Lung (tissue), 12 donors: ENCODE measurements around the gene CRYBA4. TPM values are rescaled to one million over a fixed set of nuclear protein-coding genes. Genes with fewer than 3 reads are reported as not detected.

Experiments used
- ATAC-seq: fragments of 200-7000 bp; cut with Tn5 transposase; one replicate; pipeline ENCODE4 v1.9.1; 2020; ENCODE audit warnings: moderate number of reproducible peaks; ENCODE audit not compliant: insufficient read depth, low FRiP score
- DNase-seq, 3 donors: peaks; one replicate each; pipeline ENCODE4 v3.0.0-alpha.2; 2013 to 2017
- H3K27ac ChIP-seq, 2 donors: one replicate each; pipeline ENCODE4 v1.5.1; 2013; ENCODE audit warnings: mild to moderate bottlenecking in 2 of 2, moderate library complexity in 2 of 2, control low read depth in 1 of 2, inconsistent platforms in 1 of 2, low read depth in 1 of 2, low read length in 1 of 2
- H3K27me3 ChIP-seq, 3 donors: one replicate each; pipeline ENCODE4 v1.5.1; 2013; ENCODE audit warnings: low read length in 2 of 3; ENCODE audit not compliant: control insufficient read depth in 3 of 3, insufficient read depth in 3 of 3
- H3K36me3 ChIP-seq, 4 donors: one replicate each; pipeline ENCODE4 v1.5.1; 2013; ENCODE audit warnings: low read length in 4 of 4, mild to moderate bottlenecking in 1 of 4, moderate library complexity in 1 of 4; ENCODE audit not compliant: control insufficient read depth in 4 of 4, insufficient read depth in 4 of 4
- H3K4me1 ChIP-seq, 5 donors: one replicate each; pipeline ENCODE4 v1.5.1; 2013; ENCODE audit warnings: low read length in 5 of 5, mild to moderate bottlenecking in 2 of 5, moderate library complexity in 1 of 5; ENCODE audit not compliant: control insufficient read depth in 5 of 5, insufficient read depth in 5 of 5
- H3K4me3 ChIP-seq: one replicate; pipeline ENCODE4 v1.5.1; 2013; ENCODE audit warnings: mild to moderate bottlenecking, control low read depth, moderate library complexity
- H3K9ac ChIP-seq, 2 donors: one replicate each; pipeline ENCODE4 v1.5.1; 2013; ENCODE audit warnings: low read length in 2 of 2, control low read depth in 1 of 2; ENCODE audit not compliant: insufficient read depth in 1 of 2
- H3K9me3 ChIP-seq, 4 donors: one replicate each; pipeline ENCODE4 v1.5.1; 2013; ENCODE audit warnings: low read length in 3 of 4, mild to moderate bottlenecking in 1 of 4, moderate library complexity in 1 of 4; ENCODE audit not compliant: control insufficient read depth in 4 of 4, insufficient read depth in 3 of 4
- CTCF ChIP-seq: IDR thresholded peaks from 2 replicates; pipeline ENCODE4 v1.5.1; 2012; ENCODE audit warnings: mild to moderate bottlenecking; ENCODE audit errors: control extremely low read depth, extremely low read depth
- WGBS, 2 donors: extraction: QIAGEN DNeasy Blood & Tissue Kit; methylation state at CpG; one replicate each; pipeline ENCODE4 v1.1.7; 2013; 5-methylcytosine and 5-hydroxymethylcytosine counted together
- polyA plus RNA-seq, 2 donors: library from polyadenylated mRNA; stranded (reverse); fragments of 200-250 nt; gene quantifications; one replicate each; pipeline ENCODE4 v1.2.1, GENCODE V29; 2013
- total RNA-seq, 2 donors: library from RNA; depleted of rRNA in 1 of 2; stranded (reverse); fragments of >200 nt in 1 of 2; gene quantifications; one replicate each; pipeline ENCODE4 v1.2.1, GENCODE V29; 2014 to 2021
- donor health status: control.
- donor health status: control.
- donor health status: Bipolar disorder and iron deficiency.
- donor health status: healthy.
- donor health status: DM: yes; HTN: yes; CAD: no.

Gene CRYBA4
- total and polyA plus RNA-seq, 4 donors, result 0.06 to 0.22 TPM; not detected in 2

- H3K9me3 ChIP-seq, result no peaks in the 10 kb centered on the region
- H3K27me3 ChIP-seq, result peaks cover 0 to 5% (median 3%) of the 10 kb centered on the region in 3 donors
- no peak for TF ChIP-seq CTCF
- no peak overlapping the region for H3K27ac ChIP-seq
- no peak for DNase-seq
- H3K9ac ChIP-seq, result no peak overlapping the region
- no peaks in the 10 kb centered on the region for H3K36me3 ChIP-seq
- peaks cover 0 to 2% (median 0%) of the 10 kb centered on the region in 5 donors for H3K4me1 ChIP-seq
- no peak for ATAC-seq
- H3K4me3 ChIP-seq, result no peak overlapping the region
- 67 to 78% methylated on average over 4 of the region's 4 CpGs for WGBS, 2 donors
Measured at GRCh38 chr22:26597026-26597425, 24.7 kb upstream of the CRYBA4 start.

DNA sequence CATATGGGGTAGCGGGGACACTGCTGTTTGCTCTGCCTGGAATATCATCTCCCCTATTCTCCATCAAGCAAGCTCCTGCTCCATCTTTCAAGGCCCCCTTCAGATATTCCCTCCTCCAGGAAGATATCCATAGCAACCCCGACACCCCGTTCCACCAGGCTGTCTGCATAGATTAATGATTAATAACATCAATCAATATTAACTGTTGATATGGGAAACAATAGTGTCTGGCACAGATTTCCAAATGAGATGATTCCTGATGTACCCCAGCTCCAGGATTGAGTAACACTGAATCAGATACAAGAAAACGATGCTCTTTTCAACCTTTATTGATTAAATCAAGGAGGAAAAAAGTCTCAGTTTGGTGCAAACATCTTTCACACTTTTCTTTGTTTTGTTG, 24.3 kb upstream of the CRYBA4 start:
- Histone ChIP-seq H3K36me3 (no peaks in the 10 kb centered on the region), H3K9ac (no peak overlapping the region), H3K27ac (no peak overlapping the region), H3K4me3 (no peak overlapping the region), H3K4me1 (no peaks in the 10 kb centered on the region), H3K27me3 (peaks cover 0 to 5% (median 3%) of the 10 kb centered on the region in 3 donors), H3K9me3 (no peaks in the 10 kb centered on the region)
- WGBS, 2 donors, result 81 to 86% methylated on average over 4 of the region's 4 CpGs
- no peak for DNase-seq
- no peak for ATAC-seq
- TF ChIP-seq CTCF, result no peak

DNA sequence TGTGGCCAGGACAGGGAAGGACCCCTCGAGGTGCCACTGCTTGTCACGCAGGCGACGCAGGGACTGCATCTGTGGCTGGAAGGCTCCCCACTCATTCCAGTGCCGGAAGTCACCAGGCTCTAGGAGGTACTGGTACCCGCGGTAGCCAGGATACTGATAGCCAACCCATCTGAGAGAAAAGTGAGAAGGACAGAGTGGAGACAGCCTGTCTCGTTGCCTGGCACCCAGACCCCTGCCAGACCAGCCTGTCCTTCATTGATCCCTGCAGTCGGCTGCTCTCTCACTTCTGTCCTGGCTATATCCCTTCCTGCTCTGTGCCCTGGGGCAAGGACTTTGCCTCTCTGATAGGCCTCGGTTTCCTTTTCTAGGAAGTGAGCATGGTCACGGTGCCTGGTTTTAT, 22.3 kb upstream of the CRYBA4 start:
- ATAC-seq, result no peak
- Histone ChIP-seq H3K9me3 (no peaks in the 10 kb centered on the region), H3K27ac (no peak overlapping the region), H3K4me1 (peaks cover 0 to 1% (median 0%) of the 10 kb centered on the region in 5 donors), H3K36me3 (no peaks in the 10 kb centered on the region), H3K27me3 (peaks cover 0 to 5% (median 0%) of the 10 kb centered on the region in 3 donors), H3K4me3 (no peak overlapping the region), H3K9ac (no peak overlapping the region)
- TF ChIP-seq CTCF, result no peak
- no peak for DNase-seq
- 87 to 93% methylated on average over 11 of the region's 11 CpGs for WGBS, 2 donors

DNA sequence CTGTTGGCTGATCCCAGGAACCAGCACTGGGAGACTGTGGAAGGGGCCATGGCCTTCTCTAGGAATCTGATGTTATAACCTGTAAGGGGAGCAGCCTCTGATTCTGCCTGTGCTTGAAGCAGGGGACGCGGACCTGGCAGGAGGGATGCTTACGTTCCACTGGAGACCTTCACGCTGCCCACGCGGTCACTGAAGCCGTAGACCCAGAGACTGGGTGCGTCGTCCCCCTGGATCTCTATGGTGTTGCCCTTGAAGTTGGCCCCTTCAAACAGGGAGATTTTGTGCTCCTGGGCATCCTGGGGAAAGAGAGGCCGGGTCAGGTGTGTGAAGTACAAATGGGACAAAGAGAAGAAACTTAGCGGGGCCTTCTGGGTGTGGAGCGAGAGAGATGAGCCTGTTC, 20.0 kb upstream of the CRYBA4 start:
- H3K36me3 ChIP-seq, result no peaks in the 10 kb centered on the region
- DNase-seq (no peak), ATAC-seq (no peak)
- H3K9ac ChIP-seq, result no peak overlapping the region
- H3K4me3 ChIP-seq, result no peak overlapping the region
- H3K4me1 ChIP-seq, result peaks cover 0 to 1% (median 0%) of the 10 kb centered on the region in 5 donors
- H3K27me3 ChIP-seq, result peaks cover 0 to 4% (median 0%) of the 10 kb centered on the region in 3 donors
- H3K27ac ChIP-seq, result no peak overlapping the region
- no peak for TF ChIP-seq CTCF
- H3K9me3 ChIP-seq, result no peaks in the 10 kb centered on the region
- WGBS, 2 donors, result 88 to 89% methylated on average over 12 of the region's 12 CpGs
